Middle frontal gyrus (tissue), 1 donor: ENCODE results near the gene C11orf65.
"Not testable (repeated sequence)": the region's sequence is repeated elsewhere in the genome, so short reads cannot be mapped to it uniquely, and the experiment has no call there.

Experiments
- DNase-seq: peaks from one replicate; pipeline ENCODE4 v3.0.0-alpha.2; 2015; ENCODE audit warnings: low spot score; ENCODE audit errors: extremely low spot score

C11orf65 gene

DNA sequence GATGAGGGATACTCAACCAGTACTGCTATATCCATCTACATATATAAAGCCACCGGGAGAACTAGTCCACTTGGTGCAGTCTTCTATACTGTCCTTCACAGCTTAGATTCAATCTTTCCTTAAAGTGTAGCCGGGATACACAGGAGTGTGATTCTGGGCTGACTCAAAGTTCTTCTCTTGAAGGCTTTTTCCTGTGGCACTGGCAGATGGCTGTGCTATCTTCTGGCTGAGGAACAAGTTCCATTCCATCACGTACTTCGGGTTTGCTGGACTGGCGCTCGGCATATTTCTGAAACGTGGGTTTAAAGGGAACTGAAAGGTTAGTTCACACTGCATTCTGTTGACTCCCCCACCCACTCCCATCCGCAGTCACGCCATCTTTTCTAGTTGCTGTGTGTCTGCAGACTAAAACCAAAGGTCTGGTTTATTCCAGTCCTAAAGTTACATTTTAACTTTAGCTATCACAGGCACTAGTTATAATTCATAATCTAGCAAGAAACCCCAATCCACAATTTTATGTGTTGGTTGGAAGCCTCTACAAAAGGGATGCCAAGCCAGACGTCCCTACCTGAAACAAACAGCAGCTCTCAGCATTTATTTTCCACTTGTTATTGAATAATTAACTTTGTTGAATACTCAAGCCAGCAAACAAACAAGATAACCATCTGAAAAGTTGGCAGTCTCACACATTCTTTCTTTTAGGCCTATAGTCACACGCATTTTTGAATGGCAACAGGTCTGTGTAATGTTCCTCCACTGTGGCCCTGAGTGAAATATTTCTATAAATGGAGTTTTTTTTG, 7.5 kb upstream of the C11orf65 start:
- DNase-seq, result no peak

DNA sequence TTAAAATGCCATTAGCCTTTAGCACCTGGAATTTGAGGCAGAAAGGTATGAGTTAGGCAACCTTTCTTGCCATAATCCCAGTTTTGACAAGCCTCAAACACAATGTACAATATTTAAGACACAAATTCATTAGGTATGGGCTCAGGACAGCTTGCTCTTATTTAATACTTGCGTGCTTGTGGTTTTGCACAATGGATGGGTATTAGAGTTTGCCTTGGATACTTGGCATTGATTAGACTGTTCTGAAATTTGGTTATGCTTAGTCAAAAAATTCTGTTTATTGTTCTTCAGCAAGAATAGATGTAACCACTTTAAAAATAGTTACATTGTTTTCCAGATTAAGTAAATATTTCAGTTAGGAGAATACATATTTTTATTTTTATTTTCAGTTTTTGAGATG, 5.4 kb upstream of the C11orf65 start:
- no peak for DNase-seq

- DNase-seq, result no peak
Measured at GRCh38 chr11:108468478-108468864, 1.1 kb upstream of the C11orf65 start.

- no peak for DNase-seq
Measured at GRCh38 chr11:108466405-108466804, 924 bp downstream of the C11orf65 start.

- no peak for DNase-seq
Measured at GRCh38 chr11:108453207-108453835, 14.0 kb downstream of the C11orf65 start.

GRCh38 chr11:108441445-108441844, 25.9 kb downstream of the C11orf65 start:
- DNase-seq, result not testable (repeated sequence)

DNA sequence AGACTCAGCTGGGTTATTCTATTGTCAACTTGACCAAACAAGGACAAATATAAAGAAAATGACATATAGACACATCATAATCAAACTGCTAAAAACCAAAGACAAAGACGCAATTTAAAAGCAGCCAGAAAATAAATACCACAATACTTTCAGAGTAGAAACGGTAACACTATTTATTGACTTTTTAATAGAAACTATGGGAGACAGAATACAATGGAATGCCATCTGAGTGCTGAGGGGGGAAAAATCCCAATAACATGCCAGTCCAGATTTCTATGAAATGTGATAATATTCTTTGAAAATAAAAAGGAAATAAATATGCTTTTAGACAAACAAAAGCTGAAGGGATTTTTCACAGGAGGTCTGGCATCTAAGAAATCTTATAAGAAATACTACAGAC, 30.7 kb downstream of the C11orf65 start:
- DNase-seq, result no peak

DNA sequence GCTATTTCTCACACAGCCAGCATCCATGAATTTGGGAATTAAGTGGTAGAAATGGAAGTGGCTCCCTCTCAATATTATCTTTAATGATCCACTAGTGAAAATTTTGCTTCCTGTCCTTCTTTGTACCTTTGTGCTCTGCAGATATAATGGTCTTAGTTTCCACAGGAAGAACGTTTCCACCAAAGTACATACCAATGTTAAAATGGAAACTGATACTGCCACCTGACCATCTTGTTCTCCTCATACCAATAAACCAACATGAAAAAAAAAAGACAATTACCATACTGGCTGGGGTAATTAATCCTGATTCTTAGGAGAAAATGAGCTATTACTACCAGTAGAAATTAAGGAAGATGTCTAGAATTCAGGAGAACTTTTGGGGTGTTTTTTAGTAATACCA, 32.3 kb downstream of the C11orf65 start:
- DNase-seq, result no peak

GRCh38 chr11:108432783-108433182, 34.5 kb downstream of the C11orf65 start:
- DNase-seq, result no peak

DNA sequence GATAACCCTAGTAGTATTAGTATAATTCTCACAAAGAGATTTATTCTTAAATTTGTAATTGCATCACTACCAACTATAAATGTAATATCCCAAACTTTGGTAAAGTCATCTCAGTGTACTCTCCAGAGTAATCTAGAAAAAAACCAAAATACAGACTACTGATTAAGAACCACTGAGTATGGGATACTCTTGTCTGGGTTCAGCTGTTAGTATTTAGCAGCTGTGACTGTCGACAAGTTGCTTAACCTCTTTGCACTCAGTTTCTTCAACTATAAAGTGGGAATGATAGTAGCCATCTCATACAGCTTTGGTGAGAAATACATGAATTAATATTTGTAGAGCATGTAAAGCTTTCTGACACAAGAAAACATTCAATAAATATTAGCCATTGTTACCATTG, 35.3 kb downstream of the C11orf65 start:
- no peak for DNase-seq

DNA sequence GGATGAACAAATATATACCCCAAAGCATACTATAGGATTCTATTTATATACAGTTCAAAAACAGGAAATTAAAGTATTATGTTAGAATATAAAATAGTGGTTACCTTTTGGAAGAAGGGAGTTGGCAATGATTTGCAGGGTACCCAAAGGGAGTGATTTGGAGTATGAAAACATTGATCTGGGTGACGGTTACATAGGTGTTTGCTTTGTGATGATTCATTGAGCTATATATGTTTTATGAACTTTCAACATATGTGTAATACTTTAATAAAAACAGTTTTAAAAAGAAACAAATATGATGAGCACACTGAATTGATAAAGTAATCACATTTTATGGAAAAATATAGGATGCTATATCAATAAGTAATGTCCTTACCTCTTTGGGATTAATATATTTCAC, 36.0 kb downstream of the C11orf65 start:
- no peak for DNase-seq

GRCh38 chr11:108417551-108417950, 49.8 kb downstream of the C11orf65 start:
- not testable (repeated sequence) for DNase-seq

GRCh38 chr11:108414958-108415357, 52.4 kb downstream of the C11orf65 start:
- DNase-seq, result no peak

GRCh38 chr11:108405706-108406105, 61.6 kb downstream of the C11orf65 start:
- DNase-seq, result no peak

GRCh38 chr11:108403052-108403451, 64.3 kb downstream of the C11orf65 start:
- DNase-seq, result no peak

DNA sequence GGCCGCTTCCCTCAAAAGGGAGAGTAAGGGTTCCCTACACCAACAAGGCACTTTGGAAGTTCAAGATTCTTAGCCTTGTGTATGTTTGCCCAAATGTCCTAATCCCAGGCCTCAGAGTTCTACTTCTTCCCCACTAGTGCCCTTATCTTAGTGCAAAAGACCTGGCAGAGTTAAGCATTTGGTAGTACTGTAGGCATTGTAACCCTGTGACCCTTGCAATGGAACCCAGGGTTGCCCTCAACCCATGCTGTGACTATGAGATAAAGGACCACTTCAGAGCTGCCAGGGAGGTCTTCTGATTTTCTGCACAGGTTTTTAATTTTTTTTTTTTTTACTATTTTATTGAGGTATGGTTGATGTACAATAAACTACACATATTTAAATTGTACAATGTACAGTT, 65.1 kb downstream of the C11orf65 start:
- no peak for DNase-seq

GRCh38 chr11:108398439-108398838, 68.9 kb downstream of the C11orf65 start:
- no peak for DNase-seq

DNA sequence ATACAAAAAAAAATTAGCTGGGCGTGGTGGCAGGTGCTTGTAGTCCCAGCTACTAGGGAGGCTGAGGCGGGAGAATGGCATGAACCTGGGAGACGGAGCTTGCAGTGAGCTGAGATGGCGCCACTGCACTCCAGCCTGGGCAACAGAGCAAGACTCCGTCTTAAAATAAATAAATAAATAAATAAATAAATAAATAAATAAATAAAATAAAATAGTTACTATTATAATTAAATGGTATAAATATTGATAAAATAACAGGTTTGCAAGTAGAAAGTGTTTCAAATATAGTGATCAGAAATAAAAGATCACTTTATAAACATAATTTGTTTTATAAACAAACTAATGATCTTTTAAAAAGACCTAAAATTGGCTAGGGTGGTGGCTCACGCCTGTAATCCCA, 70.7 kb downstream of the C11orf65 start:
- DNase-seq, result not testable (repeated sequence)

DNA sequence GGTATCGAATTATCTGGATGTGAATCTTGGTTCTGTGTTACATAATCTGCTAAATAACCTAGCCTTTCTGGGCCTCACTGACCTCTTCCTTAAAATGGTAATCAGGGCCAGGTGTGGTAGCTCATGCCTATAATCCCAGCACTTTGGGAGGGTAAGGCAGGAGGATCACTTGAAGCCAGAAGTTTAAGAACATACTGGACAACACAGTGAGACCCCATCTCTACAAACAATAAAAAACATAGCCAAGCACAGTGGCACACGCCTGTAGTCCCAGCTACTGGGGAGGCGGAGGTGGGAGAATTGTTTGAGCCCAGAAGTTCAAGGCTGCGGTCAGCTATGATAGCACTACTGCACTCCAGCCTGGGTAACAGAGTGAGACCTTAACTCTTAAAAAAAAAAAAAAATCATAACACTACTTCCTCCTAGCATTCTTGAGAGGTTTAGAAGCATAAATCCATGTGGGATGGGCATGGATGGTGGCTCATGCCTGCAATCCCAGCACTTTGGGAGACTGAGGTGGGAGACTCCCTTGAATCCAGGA, 72.5 kb downstream of the C11orf65 start:
- no peak for DNase-seq

- no peak for DNase-seq
Measured at GRCh38 chr11:108393046-108393445, 74.3 kb downstream of the C11orf65 start.

GRCh38 chr11:108392353-108392752, 75.0 kb downstream of the C11orf65 start:
- no peak for DNase-seq

DNA sequence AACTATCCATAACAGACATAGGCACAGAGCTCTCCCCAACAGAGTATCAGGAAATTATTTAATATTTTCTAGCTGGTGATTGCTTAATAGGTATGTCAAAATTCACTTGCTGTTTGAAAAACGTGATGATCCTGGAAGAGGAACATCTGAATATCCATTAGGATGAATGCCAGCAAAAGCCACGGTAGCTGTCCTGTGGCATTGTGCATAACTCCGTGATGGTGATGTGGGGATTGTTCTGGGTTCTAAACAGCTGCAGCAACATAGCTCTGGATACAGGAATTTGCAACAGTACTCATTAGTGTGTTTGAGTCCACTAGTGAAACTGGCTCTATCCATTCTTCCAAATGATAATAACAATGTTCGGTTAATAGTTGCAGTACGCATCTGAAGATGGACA, 78.8 kb downstream of the C11orf65 start:
- DNase-seq, result no peak

DNA sequence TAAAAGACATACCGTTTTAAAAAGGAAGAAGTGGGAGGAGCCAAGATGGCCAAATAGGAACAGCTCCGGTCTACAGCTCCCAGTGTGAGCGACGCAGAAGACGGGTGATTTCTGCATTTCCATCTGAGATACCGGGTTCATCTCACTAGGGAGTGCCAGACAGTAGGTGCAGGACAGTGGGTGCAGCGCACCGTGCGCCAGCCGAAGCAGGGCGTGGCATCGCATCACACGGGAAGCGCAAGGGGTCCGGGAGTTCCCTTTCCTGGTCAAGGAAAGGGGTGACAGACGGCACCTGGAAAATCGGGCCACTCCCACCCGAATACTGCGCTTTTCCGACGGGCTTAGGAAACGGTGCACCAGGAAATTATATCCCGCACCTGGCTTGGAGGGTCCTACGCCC, 93.8 kb downstream of the C11orf65 start:
- not testable (repeated sequence) for DNase-seq
